ENCODE data around the gene TCF7L1. TPM values are rescaled to one million over a fixed set of nuclear protein-coding genes. Genes with fewer than 3 reads are reported as not detected.

The TCF7L1 gene
- total RNA-seq, 2 donors from 2014 or later, result 71.9 to 73.3 TPM

- Mint-ChIP-seq H3K27ac (no peak overlapping the region), H3K27me3 (ENCODE audit: insufficient read depth) (no peaks in the 10 kb centered on the region), H3K4me1 (peaks cover 7% of the 10 kb centered on the region), H3K36me3 (ENCODE audit: low read depth) (peaks cover 65% of the 10 kb centered on the region), H3K4me3 (no peak overlapping the region), H3K9me3 (no peaks in the 10 kb centered on the region)
- Histone ChIP-seq H3K9ac (ENCODE audit: extremely low read depth, low read length, poor library complexity, severe bottlenecking) (no peak overlapping the region), H3K9me3 (ENCODE audit: control insufficient read depth, low read length) (no peaks in the 10 kb centered on the region), H3K27ac (ENCODE audit: low read depth, low read length) (no peak overlapping the region), H3K36me3 (ENCODE audit: control insufficient read depth, insufficient read depth, low read length) (peaks cover 62% of the 10 kb centered on the region), H3K4me3 (ENCODE audit: low read length) (no peak overlapping the region), H3K4me1 (ENCODE audit: control insufficient read depth, insufficient read depth, low read length) (no peaks in the 10 kb centered on the region), H3K27me3 (ENCODE audit: control insufficient read depth, insufficient read depth, low read length, poor library complexity, severe bottlenecking) (no peaks in the 10 kb centered on the region)
- TF ChIP-seq CTCF (conservative IDR thresholded peaks at IDR 0.05), result no peak
- DNase-seq, result no peak
- WGBS, 2 experiments (ENCODE audit: insufficient coverage in 1 of 2, insufficient read length in 1 of 2), result 94% methylated on average over 4 of the region's 4 CpGs; no CpG with 5 or more reads in 1 of the 2 experiments
Measured at GRCh38 chr2:85291425-85292023, 158.3 kb downstream of the TCF7L1 start.

GRCh38 chr2:85302121-85302520 lies 168.9 kb downstream of the TCF7L1 start:
- Mint-ChIP-seq H3K27me3 (ENCODE audit: insufficient read depth) (no peaks in the 10 kb centered on the region), H3K9me3 (no peaks in the 10 kb centered on the region), H3K27ac (no peak overlapping the region), H3K36me3 (ENCODE audit: low read depth) (peaks cover 51% of the 10 kb centered on the region), H3K4me1 (no peaks in the 10 kb centered on the region), H3K4me3 (no peak overlapping the region)
- 94% methylated on average over 5 to 6 of the region's 6 CpGs for WGBS, 2 experiments (ENCODE audit: insufficient coverage in 1 of 2, insufficient read length in 1 of 2)
- no peak for TF ChIP-seq CTCF (conservative IDR thresholded peaks at IDR 0.05)
- Histone ChIP-seq H3K27ac (ENCODE audit: low read depth, low read length) (no peak overlapping the region), H3K36me3 (ENCODE audit: control insufficient read depth, insufficient read depth, low read length) (peaks cover 55% of the 10 kb centered on the region), H3K4me1 (ENCODE audit: control insufficient read depth, insufficient read depth, low read length) (no peaks in the 10 kb centered on the region), H3K4me3 (ENCODE audit: low read length) (no peak overlapping the region), H3K9me3 (ENCODE audit: control insufficient read depth, low read length) (no peaks in the 10 kb centered on the region), H3K27me3 (ENCODE audit: control insufficient read depth, insufficient read depth, low read length, poor library complexity, severe bottlenecking) (no peaks in the 10 kb centered on the region), H3K9ac (ENCODE audit: extremely low read depth, low read length, poor library complexity, severe bottlenecking) (no peak overlapping the region)
- no peak for DNase-seq

- 95 to 96% methylated on average over 19 to 28 of the region's 28 CpGs for WGBS, 2 experiments (ENCODE audit: insufficient coverage in 1 of 2, insufficient read length in 1 of 2)
- DNase-seq, result no peak
- H3K27me3 ChIP-seq (ENCODE audit: control insufficient read depth, insufficient read depth, low read length, poor library complexity, severe bottlenecking), result no peaks in the 10 kb centered on the region
- no peak overlapping the region for H3K27ac ChIP-seq (ENCODE audit: low read depth, low read length)
- H3K9ac ChIP-seq (ENCODE audit: extremely low read depth, low read length, poor library complexity, severe bottlenecking), result no peak overlapping the region
- peaks cover 3% of the 10 kb centered on the region for H3K4me1 Mint-ChIP-seq
- H3K4me3 ChIP-seq (ENCODE audit: low read length), result no peak overlapping the region
- peaks cover 63% of the 10 kb centered on the region for H3K36me3 ChIP-seq (ENCODE audit: control insufficient read depth, insufficient read depth, low read length)
- no peak for TF ChIP-seq CTCF (conservative IDR thresholded peaks at IDR 0.05)
- no peak overlapping the region for H3K4me3 Mint-ChIP-seq
- H3K4me1 ChIP-seq (ENCODE audit: control insufficient read depth, insufficient read depth, low read length), result no peaks in the 10 kb centered on the region
- peaks cover 62% of the 10 kb centered on the region for H3K36me3 Mint-ChIP-seq (ENCODE audit: low read depth)
- no peak overlapping the region for H3K27ac Mint-ChIP-seq
- H3K27me3 Mint-ChIP-seq (ENCODE audit: insufficient read depth), result no peaks in the 10 kb centered on the region
- H3K9me3 ChIP-seq (ENCODE audit: control insufficient read depth, low read length), result no peaks in the 10 kb centered on the region
- no peaks in the 10 kb centered on the region for H3K9me3 Mint-ChIP-seq
Measured at GRCh38 chr2:85303780-85304531, 170.8 kb downstream of the TCF7L1 start.

Measured in endodermal cell (in vitro differentiated cells).